ENCODE measurements around the gene SPATA31C2. TPM values are rescaled to one million over a fixed set of nuclear protein-coding genes. Genes with fewer than 3 reads are reported as not detected.
"Not testable (repeated sequence)": the region's sequence is repeated elsewhere in the genome, so short reads cannot be mapped to it uniquely, and the experiment has no call there.

The SPATA31C2 gene
- total and polyA plus RNA-seq, 2 donors from 2014 or later, result not detected

DNA sequence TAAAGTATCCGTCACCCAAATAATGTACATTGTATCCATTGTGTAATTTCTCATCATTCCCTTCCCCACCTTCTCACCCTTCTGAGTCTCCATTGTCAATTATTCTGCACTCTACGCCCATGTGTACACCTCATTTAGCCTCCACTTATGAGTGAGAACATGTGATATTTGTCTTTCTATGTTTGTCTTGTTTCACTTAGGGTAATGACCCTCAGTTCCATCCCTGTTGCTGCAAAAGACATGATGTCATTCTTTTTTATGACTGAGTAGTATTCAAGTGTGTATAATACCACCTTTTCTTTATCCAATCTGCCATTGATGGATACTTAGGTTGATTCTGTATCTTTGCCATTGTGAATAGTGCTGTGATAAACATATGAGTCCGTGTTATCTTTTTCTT lies 4.9 kb upstream of the SPATA31C2 start:
- H3K4me3 ChIP-seq (ENCODE audit: low read length in 3 of 3), result no peak overlapping the region
- no peaks in the 10 kb centered on the region for H3K27me3 ChIP-seq (ENCODE audit: control insufficient read depth, insufficient read depth, low read length)
- TF ChIP-seq, protein P1, sequence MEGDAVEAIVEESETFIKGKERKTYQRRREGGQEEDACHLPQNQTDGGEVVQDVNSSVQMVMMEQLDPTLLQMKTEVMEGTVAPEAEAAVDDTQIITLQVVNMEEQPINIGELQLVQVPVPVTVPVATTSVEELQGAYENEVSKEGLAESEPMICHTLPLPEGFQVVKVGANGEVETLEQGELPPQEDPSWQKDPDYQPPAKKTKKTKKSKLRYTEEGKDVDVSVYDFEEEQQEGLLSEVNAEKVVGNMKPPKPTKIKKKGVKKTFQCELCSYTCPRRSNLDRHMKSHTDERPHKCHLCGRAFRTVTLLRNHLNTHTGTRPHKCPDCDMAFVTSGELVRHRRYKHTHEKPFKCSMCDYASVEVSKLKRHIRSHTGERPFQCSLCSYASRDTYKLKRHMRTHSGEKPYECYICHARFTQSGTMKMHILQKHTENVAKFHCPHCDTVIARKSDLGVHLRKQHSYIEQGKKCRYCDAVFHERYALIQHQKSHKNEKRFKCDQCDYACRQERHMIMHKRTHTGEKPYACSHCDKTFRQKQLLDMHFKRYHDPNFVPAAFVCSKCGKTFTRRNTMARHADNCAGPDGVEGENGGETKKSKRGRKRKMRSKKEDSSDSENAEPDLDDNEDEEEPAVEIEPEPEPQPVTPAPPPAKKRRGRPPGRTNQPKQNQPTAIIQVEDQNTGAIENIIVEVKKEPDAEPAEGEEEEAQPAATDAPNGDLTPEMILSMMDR (IDR thresholded peaks at IDR 0.05; ENCODE audit: borderline replicate concordance, extremely low read depth, insufficient read depth), result no peak
- intact Hi-C loops (cut with DNase I), result no loop called here
- DNase-seq, result no peak
- H3K27ac ChIP-seq (ENCODE audit: low read depth in 2 of 2, low read length in 2 of 2), result no peak overlapping the region
- H3K4me1 ChIP-seq (ENCODE audit: control insufficient read depth in 2 of 3, insufficient read depth in 2 of 3, low read depth in 1 of 3, low read length in 3 of 3), result no peaks in the 10 kb centered on the region
- no peak for FAIRE-seq
- H3K9ac ChIP-seq (ENCODE audit: low read length in 3 of 3), result no peak overlapping the region
- H3K9me3 ChIP-seq (ENCODE audit: control insufficient read depth in 2 of 3, insufficient read depth in 1 of 3, low read length in 3 of 3), result no peaks in the 10 kb centered on the region
- H3K36me3 ChIP-seq (ENCODE audit: control insufficient read depth in 2 of 3, insufficient read depth in 3 of 3, low read length in 3 of 3), result no peaks in the 10 kb centered on the region

DNA sequence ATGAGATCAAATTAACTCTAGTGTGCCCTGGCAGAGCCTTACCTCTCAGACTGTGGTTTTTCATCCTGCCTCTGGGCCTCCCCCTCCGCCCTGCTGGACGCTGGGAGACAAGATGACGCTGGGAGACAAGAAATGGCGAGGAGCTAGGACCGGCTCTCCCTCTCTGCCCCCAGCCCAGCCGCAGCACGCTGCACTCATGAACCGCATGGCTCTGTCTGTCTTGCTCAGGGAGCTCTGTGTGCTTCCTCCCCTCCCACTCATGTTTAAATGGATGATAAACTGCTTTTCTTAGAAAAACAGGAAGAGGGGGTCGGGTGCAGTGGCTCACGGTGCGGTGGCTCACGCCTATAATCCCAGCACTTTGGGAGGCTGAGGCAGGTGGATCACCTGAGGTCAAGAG lies 4.7 kb downstream of the SPATA31C2 start:
- H3K27ac ChIP-seq (ENCODE audit: low read depth in 2 of 2, low read length in 2 of 2); FAIRE-seq; H3K27me3 ChIP-seq (ENCODE audit: control insufficient read depth, insufficient read depth, low read length); H3K9me3 ChIP-seq (ENCODE audit: control insufficient read depth in 2 of 3, insufficient read depth in 1 of 3, low read length in 3 of 3); intact Hi-C loops (cut with DNase I); H3K36me3 ChIP-seq (ENCODE audit: control insufficient read depth in 2 of 3, insufficient read depth in 3 of 3, low read length in 3 of 3); H3K4me3 ChIP-seq (ENCODE audit: low read length in 3 of 3); H3K9ac ChIP-seq (ENCODE audit: low read length in 3 of 3); H3K4me1 ChIP-seq (ENCODE audit: control insufficient read depth in 2 of 3, insufficient read depth in 2 of 3, low read depth in 1 of 3, low read length in 3 of 3): not testable (repeated sequence)
- DNase-seq, result peak in 4 of 5 donors; percentile 51 to 61 (median 58)

DNA sequence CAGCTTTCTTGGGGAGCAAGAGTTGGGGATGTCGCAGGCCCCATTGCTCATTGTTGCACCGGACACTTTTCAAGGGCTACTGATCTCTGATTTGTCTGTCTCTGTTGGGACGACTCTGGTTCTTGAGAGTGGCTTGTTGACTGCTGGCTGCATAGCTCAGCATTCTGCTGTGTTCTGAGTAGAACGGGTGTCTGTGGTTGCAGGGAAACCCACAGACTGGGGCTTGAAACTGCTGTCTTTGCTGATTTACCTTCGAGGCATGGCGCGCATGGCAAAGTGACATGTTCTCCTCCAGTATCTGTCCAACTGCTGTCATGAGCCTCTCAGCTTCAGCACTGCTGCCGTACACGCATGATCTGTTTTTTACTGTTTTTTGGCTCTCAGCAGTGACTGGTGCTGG lies 8.7 kb downstream of the SPATA31C2 start:
- H3K27ac ChIP-seq (ENCODE audit: low read depth in 2 of 2, low read length in 2 of 2); DNase-seq; H3K4me1 ChIP-seq (ENCODE audit: control insufficient read depth in 2 of 3, insufficient read depth in 2 of 3, low read depth in 1 of 3, low read length in 3 of 3); H3K4me3 ChIP-seq (ENCODE audit: low read length in 3 of 3); H3K9me3 ChIP-seq (ENCODE audit: control insufficient read depth in 2 of 3, insufficient read depth in 1 of 3, low read length in 3 of 3); H3K27me3 ChIP-seq (ENCODE audit: control insufficient read depth, insufficient read depth, low read length); H3K9ac ChIP-seq (ENCODE audit: low read length in 3 of 3); H3K36me3 ChIP-seq (ENCODE audit: control insufficient read depth in 2 of 3, insufficient read depth in 3 of 3, low read length in 3 of 3); FAIRE-seq; intact Hi-C loops (cut with DNase I): not testable (repeated sequence)

DNA sequence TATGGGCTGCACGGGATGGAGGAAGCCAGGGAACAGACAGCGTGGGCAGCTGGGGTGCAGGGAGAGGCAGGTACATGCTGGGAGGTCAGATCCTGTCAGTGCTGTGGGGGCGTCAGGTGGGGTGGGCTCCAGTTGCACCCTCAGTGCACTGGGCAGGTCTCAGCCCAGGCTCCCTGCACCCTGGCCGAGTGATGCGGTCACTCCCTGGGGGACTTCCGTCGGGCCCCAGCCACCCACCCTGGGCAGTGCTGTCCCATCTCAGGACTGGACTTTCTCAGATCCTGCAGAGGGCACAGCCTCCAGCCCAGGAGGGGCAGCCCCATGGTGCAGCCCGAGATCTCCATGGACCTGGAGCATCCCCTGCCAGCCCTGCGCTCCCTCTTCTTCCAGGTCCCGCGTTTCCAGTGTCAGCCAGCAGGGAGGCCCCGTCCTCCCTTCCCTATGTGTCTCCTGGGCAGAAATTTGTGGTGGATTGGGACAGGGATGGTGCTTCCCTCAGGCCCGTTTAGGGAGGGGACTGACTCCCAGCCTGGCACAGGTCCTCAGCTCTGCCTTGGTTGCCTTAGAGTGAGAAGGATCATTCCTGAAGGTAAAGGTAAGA lies 10.5 kb downstream of the SPATA31C2 start:
- DNase-seq; FAIRE-seq; H3K9me3 ChIP-seq (ENCODE audit: control insufficient read depth in 2 of 3, insufficient read depth in 1 of 3, low read length in 3 of 3); H3K36me3 ChIP-seq (ENCODE audit: control insufficient read depth in 2 of 3, insufficient read depth in 3 of 3, low read length in 3 of 3); H3K4me3 ChIP-seq (ENCODE audit: low read length in 3 of 3); H3K27me3 ChIP-seq (ENCODE audit: control insufficient read depth, insufficient read depth, low read length); H3K27ac ChIP-seq (ENCODE audit: low read depth in 2 of 2, low read length in 2 of 2); H3K9ac ChIP-seq (ENCODE audit: low read length in 3 of 3); H3K4me1 ChIP-seq (ENCODE audit: control insufficient read depth in 2 of 3, insufficient read depth in 2 of 3, low read depth in 1 of 3, low read length in 3 of 3); intact Hi-C loops (cut with DNase I): not testable (repeated sequence)

DNA sequence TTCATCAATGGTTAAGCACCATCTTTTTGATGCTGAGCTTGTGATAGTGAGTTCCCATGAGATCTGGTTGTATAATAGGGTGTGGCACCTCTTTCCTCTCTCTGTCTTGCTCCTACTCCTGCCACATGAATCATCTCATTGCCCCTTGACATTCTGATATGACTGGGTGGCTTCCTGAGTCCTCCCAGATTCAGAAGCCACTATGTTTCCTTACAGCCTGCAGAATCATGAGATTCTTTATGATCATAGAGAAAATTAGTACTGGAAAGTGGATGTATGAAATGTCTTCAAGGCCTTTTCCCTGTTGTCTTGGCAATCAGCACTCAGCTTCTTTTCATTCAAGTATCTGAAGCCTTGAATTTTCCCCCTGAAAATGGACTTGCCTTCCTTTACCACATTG lies 14.9 kb downstream of the SPATA31C2 start:
- H3K9ac ChIP-seq (ENCODE audit: low read length in 3 of 3); H3K27ac ChIP-seq (ENCODE audit: low read depth in 2 of 2, low read length in 2 of 2); FAIRE-seq; H3K27me3 ChIP-seq (ENCODE audit: control insufficient read depth, insufficient read depth, low read length); H3K36me3 ChIP-seq (ENCODE audit: control insufficient read depth in 2 of 3, insufficient read depth in 3 of 3, low read length in 3 of 3); H3K4me3 ChIP-seq (ENCODE audit: low read length in 3 of 3); intact Hi-C loops (cut with DNase I); H3K9me3 ChIP-seq (ENCODE audit: control insufficient read depth in 2 of 3, insufficient read depth in 1 of 3, low read length in 3 of 3); H3K4me1 ChIP-seq (ENCODE audit: control insufficient read depth in 2 of 3, insufficient read depth in 2 of 3, low read depth in 1 of 3, low read length in 3 of 3); DNase-seq: not testable (repeated sequence)

DNA sequence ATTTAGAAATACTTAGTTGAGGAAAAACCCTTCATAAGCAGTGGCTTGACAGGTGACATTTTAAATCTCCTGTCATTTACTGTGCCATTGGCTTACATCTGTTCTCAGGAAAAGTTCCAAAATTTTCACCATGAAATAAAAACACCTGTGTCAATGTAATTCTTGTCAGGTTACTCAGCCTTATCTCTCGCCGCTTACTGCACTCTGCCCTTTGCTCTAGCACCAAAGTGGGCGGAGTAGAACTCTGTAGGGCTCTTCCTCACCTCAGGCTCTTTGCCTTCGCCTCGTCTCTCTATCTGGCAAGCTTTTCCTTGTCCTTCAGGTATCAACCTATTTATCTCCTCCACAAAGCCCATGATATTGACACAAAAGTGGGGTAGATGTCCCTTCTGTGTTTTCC lies 20.2 kb downstream of the SPATA31C2 start:
- H3K9me3 ChIP-seq (ENCODE audit: control insufficient read depth in 2 of 3, insufficient read depth in 1 of 3, low read length in 3 of 3); DNase-seq; H3K9ac ChIP-seq (ENCODE audit: low read length in 3 of 3); H3K4me3 ChIP-seq (ENCODE audit: low read length in 3 of 3); FAIRE-seq; H3K27me3 ChIP-seq (ENCODE audit: control insufficient read depth, insufficient read depth, low read length); H3K36me3 ChIP-seq (ENCODE audit: control insufficient read depth in 2 of 3, insufficient read depth in 3 of 3, low read length in 3 of 3); H3K4me1 ChIP-seq (ENCODE audit: control insufficient read depth in 2 of 3, insufficient read depth in 2 of 3, low read depth in 1 of 3, low read length in 3 of 3); H3K27ac ChIP-seq (ENCODE audit: low read depth in 2 of 2, low read length in 2 of 2): not testable (repeated sequence)
- intact Hi-C loops (cut with DNase I), result loop anchor here (10.0 kb wide), 1 partner anchor 173 kb away; no protein-coding TSS in a partner anchor

DNA sequence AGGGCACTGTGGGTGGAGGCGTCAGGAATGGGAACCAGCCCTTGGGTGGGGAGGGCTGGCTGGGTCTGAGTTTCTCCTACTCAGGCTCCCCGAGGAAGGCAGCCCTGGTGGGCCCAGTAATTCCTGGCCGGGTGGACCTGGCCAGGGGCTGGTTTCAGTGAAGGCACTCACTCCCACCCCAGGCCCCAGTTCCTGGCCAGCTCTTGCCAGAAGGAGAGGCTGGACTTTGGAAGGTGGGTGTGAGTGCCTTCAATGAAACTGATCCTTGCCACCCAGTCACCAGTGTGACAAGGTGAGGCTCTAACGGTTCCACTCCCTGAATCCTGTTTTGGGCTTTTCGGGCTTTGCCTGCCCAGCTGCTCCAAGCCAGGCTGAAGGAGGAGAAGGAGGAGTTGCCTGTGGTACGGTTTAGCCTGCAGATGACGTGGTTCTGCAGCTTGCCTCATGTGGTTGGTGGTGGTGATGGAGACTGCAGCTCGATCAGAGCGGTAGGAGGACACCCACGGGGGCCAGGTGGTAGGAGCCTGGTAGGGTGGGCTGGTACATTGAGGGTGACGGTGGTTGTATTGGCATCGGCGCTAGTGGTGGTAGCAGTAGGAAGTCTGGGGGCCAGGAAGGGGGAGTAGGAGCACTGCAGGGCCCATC lies 23.2 kb downstream of the SPATA31C2 start:
- intact Hi-C loops (cut with DNase I), result loop anchor here (10.0 kb wide), 1 partner anchor 170 kb away; no protein-coding TSS in a partner anchor
- not testable (repeated sequence) for H3K9me3 ChIP-seq (ENCODE audit: control insufficient read depth in 2 of 3, insufficient read depth in 1 of 3, low read length in 3 of 3); H3K36me3 ChIP-seq (ENCODE audit: control insufficient read depth in 2 of 3, insufficient read depth in 3 of 3, low read length in 3 of 3); H3K9ac ChIP-seq (ENCODE audit: low read length in 3 of 3); H3K27ac ChIP-seq (ENCODE audit: low read depth in 2 of 2, low read length in 2 of 2); DNase-seq; H3K4me3 ChIP-seq (ENCODE audit: low read length in 3 of 3); H3K27me3 ChIP-seq (ENCODE audit: control insufficient read depth, insufficient read depth, low read length); FAIRE-seq; H3K4me1 ChIP-seq (ENCODE audit: control insufficient read depth in 2 of 3, insufficient read depth in 2 of 3, low read depth in 1 of 3, low read length in 3 of 3)
